ENCODE data around the gene RPL37.

Gene RPL37

DNA sequence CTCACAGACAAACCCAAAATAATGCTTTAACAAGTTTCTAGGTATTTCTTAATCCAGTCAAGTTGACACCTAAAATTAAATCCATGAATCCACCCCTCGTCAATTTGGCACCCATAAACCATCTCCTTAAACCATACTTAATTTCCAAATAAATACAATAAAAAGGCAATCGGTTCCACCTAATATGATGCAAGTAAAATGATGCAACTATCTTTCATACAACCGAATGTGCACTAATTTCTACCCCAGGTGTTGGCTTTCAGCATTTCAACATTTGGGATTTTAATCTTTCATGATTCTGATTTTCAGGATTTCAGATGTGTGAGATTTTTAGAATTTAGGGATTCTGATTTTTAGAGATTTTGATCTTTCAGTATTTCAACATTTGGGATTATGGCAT, 54.2 kb downstream of the RPL37 start:
- no peak for DNase-seq (ENCODE audit: low read depth)
- TF ChIP-seq, protein P1, sequence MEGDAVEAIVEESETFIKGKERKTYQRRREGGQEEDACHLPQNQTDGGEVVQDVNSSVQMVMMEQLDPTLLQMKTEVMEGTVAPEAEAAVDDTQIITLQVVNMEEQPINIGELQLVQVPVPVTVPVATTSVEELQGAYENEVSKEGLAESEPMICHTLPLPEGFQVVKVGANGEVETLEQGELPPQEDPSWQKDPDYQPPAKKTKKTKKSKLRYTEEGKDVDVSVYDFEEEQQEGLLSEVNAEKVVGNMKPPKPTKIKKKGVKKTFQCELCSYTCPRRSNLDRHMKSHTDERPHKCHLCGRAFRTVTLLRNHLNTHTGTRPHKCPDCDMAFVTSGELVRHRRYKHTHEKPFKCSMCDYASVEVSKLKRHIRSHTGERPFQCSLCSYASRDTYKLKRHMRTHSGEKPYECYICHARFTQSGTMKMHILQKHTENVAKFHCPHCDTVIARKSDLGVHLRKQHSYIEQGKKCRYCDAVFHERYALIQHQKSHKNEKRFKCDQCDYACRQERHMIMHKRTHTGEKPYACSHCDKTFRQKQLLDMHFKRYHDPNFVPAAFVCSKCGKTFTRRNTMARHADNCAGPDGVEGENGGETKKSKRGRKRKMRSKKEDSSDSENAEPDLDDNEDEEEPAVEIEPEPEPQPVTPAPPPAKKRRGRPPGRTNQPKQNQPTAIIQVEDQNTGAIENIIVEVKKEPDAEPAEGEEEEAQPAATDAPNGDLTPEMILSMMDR (IDR thresholded peaks at IDR 0.05; ENCODE audit: low read depth, low read length, missing control alignments) = no peak
- no peak overlapping the region for H3K4me3 ChIP-seq (ENCODE audit: low read depth, low read length)

DNA sequence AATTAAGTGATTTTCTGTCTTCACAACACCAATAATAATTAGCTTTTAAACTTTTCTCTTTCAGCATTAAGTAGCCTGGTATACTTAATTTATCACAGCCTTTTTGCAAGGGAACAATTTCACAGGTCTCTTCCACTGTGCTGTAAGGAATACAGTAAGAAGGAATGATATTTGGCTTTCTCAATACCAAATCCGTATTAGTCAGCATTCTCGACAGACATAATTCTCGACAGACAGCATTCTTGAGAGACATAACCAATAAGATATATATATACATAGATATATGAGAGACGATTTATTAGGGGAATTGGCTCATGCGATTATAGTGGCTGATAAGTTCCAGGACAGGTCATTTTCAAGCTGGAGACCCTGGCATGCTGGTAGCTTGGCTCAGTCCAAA, 54.8 kb downstream of the RPL37 start:
- H3K4me3 ChIP-seq (ENCODE audit: low read depth, low read length) = no peak overlapping the region
- TF ChIP-seq, protein P1 (IDR thresholded peaks at IDR 0.05; ENCODE audit: low read depth, low read length, missing control alignments) = no peak
- no peak for DNase-seq (ENCODE audit: low read depth)

DNA sequence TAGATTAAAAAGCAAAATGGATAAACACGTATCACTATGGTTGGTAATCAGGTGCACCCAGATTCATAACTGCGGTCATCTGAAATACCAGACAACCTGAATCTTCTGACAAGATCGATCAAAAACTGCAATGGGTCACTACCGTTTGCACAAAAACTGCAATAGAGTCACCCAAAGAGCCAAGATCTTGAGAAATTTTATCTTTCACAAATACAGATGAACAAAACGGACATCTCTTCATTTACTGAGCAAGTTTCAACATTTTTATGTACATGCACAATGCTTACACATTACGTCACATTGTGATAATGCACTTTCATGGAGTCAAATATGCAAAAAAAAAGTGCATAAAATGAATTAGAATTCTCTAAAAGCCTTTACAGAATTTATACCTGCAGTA, 55.5 kb downstream of the RPL37 start:
- TF ChIP-seq, protein P1 (IDR thresholded peaks at IDR 0.05; ENCODE audit: low read depth, low read length, missing control alignments) = no peak
- H3K4me3 ChIP-seq (ENCODE audit: low read depth, low read length) = no peak overlapping the region
- DNase-seq (ENCODE audit: low read depth) = no peak

DNA sequence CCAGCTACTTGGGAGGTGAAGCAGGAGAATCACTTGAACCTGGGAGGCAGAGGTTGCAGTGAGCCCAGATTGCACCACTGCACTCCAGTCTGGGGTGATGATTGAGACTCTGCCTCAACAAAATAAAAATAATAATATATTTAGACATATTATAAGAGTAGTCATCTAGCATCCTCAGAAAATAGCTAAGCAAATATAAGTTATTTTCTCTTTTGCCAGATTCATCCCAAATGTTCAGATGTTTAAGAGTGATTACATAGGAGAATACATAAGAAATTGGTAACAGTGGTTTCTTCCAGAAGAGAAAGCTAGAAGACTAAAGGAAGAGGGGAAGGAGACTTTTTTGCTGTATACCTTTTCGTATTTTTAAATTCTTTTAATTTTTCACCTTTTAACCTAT, 56.9 kb downstream of the RPL37 start:
- DNase-seq (ENCODE audit: low read depth) = no peak
- TF ChIP-seq, protein P1 (IDR thresholded peaks at IDR 0.05; ENCODE audit: low read depth, low read length, missing control alignments) = no peak
- no peak overlapping the region for H3K4me3 ChIP-seq (ENCODE audit: low read depth, low read length)

DNA sequence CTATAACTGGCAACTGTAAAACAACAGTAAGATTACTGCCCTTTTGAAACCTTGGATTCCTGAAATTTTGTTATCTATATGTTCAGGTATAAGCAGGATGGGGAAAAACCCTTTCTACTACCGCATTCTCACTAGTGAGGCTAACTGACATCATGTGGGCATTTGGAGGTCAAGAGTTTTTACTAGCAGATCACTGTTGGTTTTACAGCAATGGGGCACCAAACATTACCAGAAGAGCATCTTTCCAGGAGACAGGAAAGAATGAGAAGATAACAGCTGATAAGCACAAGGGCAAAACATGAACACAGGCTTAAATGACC, 58.4 kb downstream of the RPL37 start:
- H3K4me3 ChIP-seq (ENCODE audit: low read depth, low read length) = no peak overlapping the region
- DNase-seq (ENCODE audit: low read depth) = no peak
- TF ChIP-seq, protein P1 (IDR thresholded peaks at IDR 0.05; ENCODE audit: low read depth, low read length, missing control alignments) = no peak

DNA sequence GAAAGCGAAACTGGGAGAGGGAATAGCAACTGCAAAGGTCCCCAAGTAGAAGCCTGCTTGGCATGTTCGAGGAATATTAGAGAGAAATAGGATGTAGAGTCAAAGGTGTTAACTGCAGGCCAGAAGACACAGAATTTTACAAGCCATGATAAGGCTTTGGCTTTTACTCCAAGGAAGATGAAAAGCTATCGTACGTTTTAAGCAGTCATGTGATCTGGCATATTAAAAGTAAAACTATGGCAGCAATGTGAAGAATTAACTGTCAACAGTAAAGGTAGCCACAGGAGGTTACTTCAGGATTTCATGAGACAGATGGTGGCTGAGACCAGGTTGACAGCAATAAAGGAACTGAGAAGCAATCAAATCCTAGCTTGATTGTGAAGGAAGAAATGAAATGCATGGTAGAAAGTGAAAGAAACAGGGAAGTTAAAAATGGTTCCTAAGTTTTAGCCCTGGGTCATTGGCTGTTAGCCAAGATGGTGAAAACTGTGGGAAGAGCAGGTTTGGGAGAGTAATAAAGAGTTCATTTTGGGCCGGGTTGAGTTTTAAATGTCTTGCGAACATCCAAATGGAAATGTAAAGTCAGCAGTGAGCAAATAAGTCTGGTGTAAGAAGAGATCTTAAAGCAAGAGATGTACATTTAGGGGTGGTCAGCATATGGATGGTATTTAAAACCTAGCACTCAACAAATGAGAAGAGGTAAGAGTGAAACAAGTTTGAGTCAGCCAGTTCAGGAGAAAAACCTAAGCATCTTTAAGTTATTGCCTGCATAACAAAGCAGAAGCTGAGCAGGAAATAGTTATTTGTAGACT, 59.0 kb downstream of the RPL37 start:
- no peak for DNase-seq (ENCODE audit: low read depth)
- TF ChIP-seq, protein P1 (IDR thresholded peaks at IDR 0.05; ENCODE audit: low read depth, low read length, missing control alignments) = no peak
- H3K4me3 ChIP-seq (ENCODE audit: low read depth, low read length) = no peak overlapping the region
